Activated CD4-positive, alpha-beta T cell treated with anti-CD3 and anti-CD28 coated beads, Interleukin-2, amount 50 U/mL, for 16 hours (primary cell): ENCODE data around the gene DOCK7.

Source experiments
- DNase-seq: peaks from one replicate; pipeline ENCODE4 v3.0.0-alpha.2; 2020

The DOCK7 gene

GRCh38 chr1:62437273-62437940 lies 250.8 kb downstream of the DOCK7 start:
- peak; percentile 20 for DNase-seq

GRCh38 chr1:62436466-62437272 lies 251.5 kb downstream of the DOCK7 start, which contains the start of gene USP1:
TSS of gene USP1 (plus strand) at chr1:62437049. CDS start at chr1:62439868, 2,819 bp downstream.
- peak; percentile 79 for DNase-seq

DNA sequence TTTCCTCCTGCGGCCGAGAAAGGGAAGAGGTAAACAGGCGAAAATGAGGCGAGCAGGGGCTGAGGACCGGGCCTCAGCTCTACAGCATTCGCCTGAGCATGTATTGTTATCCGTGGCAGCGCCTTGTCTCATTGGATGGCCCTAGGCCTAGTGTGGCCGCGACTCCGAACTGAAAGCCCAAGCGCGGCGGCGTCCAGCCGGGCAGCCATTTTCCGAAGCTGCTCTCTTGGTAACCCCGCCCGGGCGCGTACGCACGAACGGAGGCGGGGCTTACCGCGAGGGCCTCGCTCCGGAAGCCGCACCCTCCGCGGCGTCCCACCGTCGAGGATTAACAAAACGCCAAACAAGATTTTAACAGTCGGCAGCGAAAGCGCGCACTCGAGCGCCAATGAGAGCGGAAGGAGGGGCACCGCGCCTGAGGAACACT lies 252.1 kb downstream of the DOCK7 start:
- peak; percentile 99 for DNase-seq

GRCh38 chr1:62435231-62436038 lies 252.8 kb downstream of the DOCK7 start:
- no peak for DNase-seq

DNA sequence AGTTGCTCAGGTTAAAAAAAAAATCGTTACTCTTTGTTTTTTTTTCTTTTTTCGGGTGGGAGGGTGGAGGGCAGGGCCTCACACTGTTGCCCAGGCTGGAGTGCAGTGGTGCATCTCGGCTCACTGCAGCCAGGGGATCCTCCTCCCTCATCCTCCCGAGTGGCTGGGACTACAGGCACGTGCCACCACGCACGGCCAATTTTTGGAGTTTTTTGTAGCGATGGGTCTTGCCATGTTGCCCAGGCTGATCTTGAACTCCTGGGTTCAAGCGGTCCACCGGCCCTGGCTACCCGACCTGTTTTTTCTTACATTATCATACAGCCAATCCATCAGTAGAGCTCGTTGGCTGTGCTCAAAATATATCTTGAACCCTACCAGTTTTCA lies 253.6 kb downstream of the DOCK7 start:
- DNase-seq, result no peak

- no peak for DNase-seq
Measured at GRCh38 chr1:62433861-62434617, 254.1 kb downstream of the DOCK7 start.

GRCh38 chr1:62429581-62429980 lies 258.6 kb downstream of the DOCK7 start:
- no peak for DNase-seq

- no peak for DNase-seq
Measured at GRCh38 chr1:62428351-62428750, 259.8 kb downstream of the DOCK7 start.

DNA sequence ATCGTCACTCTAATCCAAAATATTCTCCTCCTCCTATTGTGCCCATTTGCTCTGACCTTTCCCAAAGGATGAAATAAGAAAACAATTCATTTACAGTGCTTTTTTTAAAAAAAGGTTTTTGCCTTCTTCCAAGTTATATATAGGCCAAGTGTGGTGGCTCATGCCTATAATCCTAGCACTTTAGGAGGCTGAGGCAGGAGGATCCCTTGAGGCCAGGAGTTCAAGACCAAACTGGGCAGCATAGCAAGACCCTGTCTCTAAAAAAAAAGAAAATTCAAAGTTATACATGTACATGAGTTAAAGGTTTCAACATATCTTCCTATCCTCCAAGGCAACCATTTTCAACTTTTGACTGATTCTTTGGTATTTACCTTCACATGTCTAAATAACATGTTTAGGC lies 261.4 kb downstream of the DOCK7 start:
- no peak for DNase-seq

GRCh38 chr1:62426237-62426636 lies 261.9 kb downstream of the DOCK7 start:
- no peak for DNase-seq

DNA sequence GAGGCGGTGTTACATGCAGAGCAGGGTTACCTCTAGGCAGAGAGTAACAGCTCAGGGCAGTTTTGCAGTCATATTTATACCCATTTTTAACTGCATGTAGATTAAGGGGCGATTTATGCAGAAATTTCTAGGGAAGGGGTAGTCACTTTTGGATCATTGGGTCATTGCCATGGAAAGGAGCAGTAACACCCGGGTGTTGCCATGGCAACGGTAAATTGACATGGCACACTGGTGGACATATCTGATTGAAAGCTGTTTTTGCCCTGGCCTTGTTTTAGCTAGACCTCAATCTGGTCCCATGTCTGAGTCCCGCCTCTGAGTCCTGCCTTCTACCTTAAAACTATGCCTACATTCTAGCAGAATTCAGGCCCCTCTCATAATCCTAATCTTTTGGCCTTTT lies 263.1 kb downstream of the DOCK7 start:
- no peak for DNase-seq

DNA sequence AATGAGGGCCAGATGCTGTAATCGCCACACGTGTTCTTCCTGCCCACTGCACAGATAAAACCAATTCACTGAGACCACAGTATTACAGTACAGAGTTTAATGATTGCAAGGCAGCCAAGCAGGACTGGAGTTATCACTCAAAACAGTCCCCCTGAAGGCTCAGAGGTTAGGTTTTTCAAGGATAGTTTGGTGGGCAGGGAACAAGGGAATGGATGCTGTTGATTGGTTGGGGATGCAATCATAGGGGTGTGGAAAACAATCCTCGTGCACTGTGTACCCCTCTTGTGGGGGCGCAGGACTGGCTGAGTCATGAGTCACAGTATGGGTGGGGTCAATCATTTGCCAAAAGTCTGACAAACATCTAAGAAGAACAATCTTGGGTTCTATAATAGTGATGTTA lies 263.8 kb downstream of the DOCK7 start:
- DNase-seq, result no peak

DNA sequence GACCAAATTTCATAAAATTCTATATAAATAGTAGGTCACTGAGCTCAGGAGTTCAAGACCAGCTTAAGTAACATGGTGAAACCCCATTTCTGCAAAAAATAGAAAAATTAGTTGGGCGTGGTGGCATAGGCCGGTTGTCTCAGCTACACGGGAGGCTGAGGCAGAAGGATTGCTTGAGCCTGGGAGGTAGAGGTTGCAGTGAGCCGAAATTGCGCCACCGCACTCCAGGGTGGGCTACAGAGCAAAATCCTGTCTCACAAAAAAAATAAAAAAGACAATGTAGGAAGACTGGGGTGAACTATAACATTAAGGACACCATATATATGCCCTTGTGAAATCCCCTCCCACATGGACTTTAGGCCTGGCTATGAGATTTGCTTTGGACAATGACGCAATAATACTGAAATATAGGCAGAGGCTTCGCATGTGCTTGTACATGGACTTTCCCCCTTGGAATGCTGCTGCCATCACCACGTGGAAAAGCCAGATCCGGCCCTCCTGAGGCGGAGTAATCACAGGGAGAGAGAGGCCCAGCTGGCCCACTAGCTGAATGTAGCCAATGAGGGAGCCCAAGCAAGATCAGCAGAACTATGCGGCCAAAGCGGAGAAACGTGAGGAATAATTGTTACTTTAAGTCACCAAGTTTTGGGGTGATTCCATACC lies 264.5 kb downstream of the DOCK7 start:
- no peak for DNase-seq

DNA sequence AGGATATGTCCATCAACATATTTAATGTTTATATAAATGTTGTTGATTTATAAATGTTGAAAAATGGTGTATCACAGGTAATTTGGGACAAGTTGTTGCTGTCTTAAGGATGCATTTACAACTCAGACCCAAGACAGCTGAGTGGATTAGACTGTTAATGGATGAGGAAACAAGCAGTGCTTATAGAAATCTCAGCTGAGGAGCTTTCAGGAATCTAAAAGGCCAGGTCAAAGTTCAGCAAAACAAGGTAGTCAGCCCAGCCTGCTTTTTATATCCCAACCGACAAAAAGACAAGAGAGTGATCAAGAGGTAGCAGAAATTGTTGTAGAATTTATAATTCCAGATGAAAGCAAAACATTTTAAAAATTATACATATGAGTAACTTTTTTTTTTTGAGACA lies 268.0 kb downstream of the DOCK7 start:
- no peak for DNase-seq

DNA sequence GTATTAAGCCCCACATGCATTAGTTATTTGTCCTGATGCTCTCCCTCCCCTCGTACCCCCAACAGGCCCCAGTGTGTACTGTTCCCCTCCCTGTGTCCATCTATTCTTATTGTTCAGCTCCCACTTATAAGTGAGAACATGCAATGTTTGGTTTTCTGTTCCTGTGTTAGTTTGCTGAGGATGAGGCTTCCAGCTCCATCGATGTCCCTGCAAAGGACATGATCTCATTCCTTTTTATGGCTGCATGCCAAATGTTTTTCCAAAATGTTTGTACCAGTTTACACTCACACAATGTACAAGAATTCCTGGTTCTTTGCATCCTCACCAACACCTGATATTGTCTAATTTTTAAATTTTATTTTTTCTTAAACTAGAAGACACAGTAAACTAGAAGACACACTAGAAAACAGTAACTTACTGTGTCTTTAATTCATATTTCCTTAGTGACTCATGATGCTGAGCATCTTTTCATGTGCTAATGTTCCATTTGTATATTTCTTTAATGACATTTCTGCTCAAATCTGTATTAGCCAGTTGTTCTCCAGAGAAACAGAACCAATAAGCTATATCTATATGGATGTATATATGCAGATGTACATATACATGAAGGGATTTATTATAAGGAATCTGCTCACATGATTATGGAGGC lies 270.7 kb downstream of the DOCK7 start:
- DNase-seq, result no peak

- DNase-seq, result no peak
Measured at GRCh38 chr1:62415687-62416086, 272.5 kb downstream of the DOCK7 start.

- peak; percentile 41 for DNase-seq
Measured at GRCh38 chr1:62407398-62408009, 280.7 kb downstream of the DOCK7 start.

- no peak for DNase-seq
Measured at GRCh38 chr1:62406576-62406975, 281.6 kb downstream of the DOCK7 start.

GRCh38 chr1:62405247-62405646 lies 282.9 kb downstream of the DOCK7 start:
- DNase-seq, result no peak
